ENCODE results near the gene SLC2A11.
A peak's percentile ranks its signal among the peaks of the same experiment; 100 is the strongest.
"Not testable (repeated sequence)": the region's sequence is repeated elsewhere in the genome, so short reads cannot be mapped to it uniquely, and the experiment has no call there.

SLC2A11 gene

GRCh38 chr22:23859201-23859600 lies 1.5 kb downstream of the SLC2A11 start:
- H3K4me3 ChIP-seq (ENCODE audit: low read depth, low read length), result no peak overlapping the region
- no peak for DNase-seq

GRCh38 chr22:23860187-23860586 lies 2.5 kb downstream of the SLC2A11 start:
- H3K27me3 ChIP-seq; H3K9me3 ChIP-seq; H3K4me3 ChIP-seq (ENCODE audit: low read depth, low read length); H3K4me1 ChIP-seq; DNase-seq; H3K36me3 ChIP-seq: not testable (repeated sequence)

More at GRCh38 chr22:23859201-23859600, 1.5 kb downstream of the SLC2A11 start:
- TF ChIP-seq CTCF (IDR thresholded peaks at IDR 0.05; ENCODE audit: low read depth, low read length), result no peak
- Histone ChIP-seq H3K36me3 (no peaks in the 10 kb centered on the region), H3K27me3 (no peaks in the 10 kb centered on the region), H3K9me3 (no peaks in the 10 kb centered on the region), H3K4me1 (peaks cover 8% of the 10 kb centered on the region)

GRCh38 chr22:23862103-23862502 lies 4.4 kb downstream of the SLC2A11 start:
- no peaks in the 10 kb centered on the region for H3K27me3 ChIP-seq
- H3K4me3 ChIP-seq (ENCODE audit: low read depth, low read length), result no peak overlapping the region
- H3K4me1 ChIP-seq, result peaks cover 5% of the 10 kb centered on the region; the same call in 1 of the 2 replicates
- no peaks in the 10 kb centered on the region for H3K9me3 ChIP-seq
- TF ChIP-seq CTCF (IDR thresholded peaks at IDR 0.05; ENCODE audit: low read depth, low read length), result peak; percentile 91
- no peaks in the 10 kb centered on the region for H3K36me3 ChIP-seq
- peak; percentile 77 for DNase-seq

DNA sequence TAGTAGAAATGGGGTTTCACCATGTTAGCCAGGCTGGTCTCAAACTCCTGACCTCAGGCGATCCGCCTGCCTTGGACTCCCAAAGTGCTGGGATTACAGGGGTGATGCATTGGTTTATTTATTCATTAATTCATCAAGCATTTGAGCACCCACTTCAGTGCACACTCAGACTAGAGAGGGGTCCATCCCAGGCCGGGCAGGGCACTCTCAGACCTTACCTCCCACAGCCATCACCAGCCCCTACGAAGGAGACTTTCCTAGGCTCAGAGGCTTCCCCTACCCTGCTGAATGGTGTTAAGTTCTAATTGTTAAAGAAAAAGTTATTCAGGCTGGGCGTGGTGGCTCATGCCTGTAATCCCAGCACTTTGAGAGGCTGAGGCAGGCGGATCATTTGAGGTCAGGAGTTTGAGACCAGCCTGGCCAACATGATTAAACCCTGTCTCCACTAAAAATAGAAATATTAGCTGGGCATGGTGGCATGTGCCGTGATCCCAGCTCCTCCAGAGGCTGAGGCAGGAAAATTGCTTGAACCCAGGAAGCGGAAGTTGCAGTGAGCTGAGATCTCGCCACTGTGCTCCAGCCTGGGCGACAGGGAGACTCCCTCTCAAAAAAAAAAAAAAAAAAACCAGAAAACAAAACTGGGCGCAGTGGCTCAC lies 7.0 kb downstream of the SLC2A11 start:
- not testable (repeated sequence) for DNase-seq; H3K4me1 ChIP-seq; H3K9me3 ChIP-seq; H3K27me3 ChIP-seq; H3K4me3 ChIP-seq (ENCODE audit: low read depth, low read length)
- peaks cover 14% of the 10 kb centered on the region for H3K36me3 ChIP-seq

DNA sequence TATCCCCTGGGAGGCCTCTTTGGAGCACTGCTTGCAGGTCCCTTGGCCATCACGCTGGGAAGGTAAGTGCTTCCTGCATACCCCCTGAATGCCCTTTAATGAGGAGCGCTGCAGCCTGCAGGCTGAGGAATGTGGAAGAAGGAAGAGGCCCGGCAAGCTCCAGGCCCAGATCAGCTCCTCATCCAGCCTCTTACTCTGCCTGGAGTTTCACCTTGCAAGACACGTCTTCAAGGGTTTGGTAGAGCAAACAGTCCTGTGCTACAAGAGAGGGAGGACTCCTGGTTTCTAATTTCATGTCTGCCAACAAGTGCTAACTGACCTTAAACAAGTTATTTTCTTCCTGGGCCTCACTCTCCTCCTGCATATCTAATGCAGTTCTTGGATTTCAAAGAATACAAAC lies 10.9 kb downstream of the SLC2A11 start:
- peaks cover 14% of the 10 kb centered on the region for H3K36me3 ChIP-seq
- no peaks in the 10 kb centered on the region for H3K9me3 ChIP-seq
- no peaks in the 10 kb centered on the region for H3K27me3 ChIP-seq
- H3K4me1 ChIP-seq, result no peaks in the 10 kb centered on the region
- TF ChIP-seq CTCF (IDR thresholded peaks at IDR 0.05; ENCODE audit: low read depth, low read length), result no peak
- no peak for DNase-seq
- H3K4me3 ChIP-seq (ENCODE audit: low read depth, low read length), result no peak overlapping the region

- no peaks in the 10 kb centered on the region for H3K9me3 ChIP-seq
- H3K36me3 ChIP-seq, result peaks cover 2% of the 10 kb centered on the region; the same call in 1 of the 2 replicates
- no peaks in the 10 kb centered on the region for H3K4me1 ChIP-seq
- no peak for TF ChIP-seq CTCF (IDR thresholded peaks at IDR 0.05; ENCODE audit: low read depth, low read length)
- DNase-seq, result no peak
- no peaks in the 10 kb centered on the region for H3K27me3 ChIP-seq
- no peak overlapping the region for H3K4me3 ChIP-seq (ENCODE audit: low read depth, low read length)
Observed at GRCh38 chr22:23874871-23875270, 17.2 kb downstream of the SLC2A11 start.

GRCh38 chr22:23875801-23876200 lies 18.1 kb downstream of the SLC2A11 start:
- no peak overlapping the region for H3K4me3 ChIP-seq (ENCODE audit: low read depth, low read length)
- peaks cover 2% of the 10 kb centered on the region; the same call in 1 of the 2 replicates for H3K36me3 ChIP-seq
- no peaks in the 10 kb centered on the region for H3K9me3 ChIP-seq
- H3K4me1 ChIP-seq, result no peaks in the 10 kb centered on the region
- DNase-seq, result no peak
- TF ChIP-seq CTCF (IDR thresholded peaks at IDR 0.05; ENCODE audit: low read depth, low read length), result no peak
- no peaks in the 10 kb centered on the region for H3K27me3 ChIP-seq

Measured in BE2C (cell line).